T follicular helper cell (primary cell): ENCODE data around the gene ZNF688.

Source experiments
- DNase-seq: peaks from one replicate; pipeline ENCODE4 v3.0.0-alpha.2; 2020; ENCODE audit warnings: low read depth

Gene ZNF688

DNA sequence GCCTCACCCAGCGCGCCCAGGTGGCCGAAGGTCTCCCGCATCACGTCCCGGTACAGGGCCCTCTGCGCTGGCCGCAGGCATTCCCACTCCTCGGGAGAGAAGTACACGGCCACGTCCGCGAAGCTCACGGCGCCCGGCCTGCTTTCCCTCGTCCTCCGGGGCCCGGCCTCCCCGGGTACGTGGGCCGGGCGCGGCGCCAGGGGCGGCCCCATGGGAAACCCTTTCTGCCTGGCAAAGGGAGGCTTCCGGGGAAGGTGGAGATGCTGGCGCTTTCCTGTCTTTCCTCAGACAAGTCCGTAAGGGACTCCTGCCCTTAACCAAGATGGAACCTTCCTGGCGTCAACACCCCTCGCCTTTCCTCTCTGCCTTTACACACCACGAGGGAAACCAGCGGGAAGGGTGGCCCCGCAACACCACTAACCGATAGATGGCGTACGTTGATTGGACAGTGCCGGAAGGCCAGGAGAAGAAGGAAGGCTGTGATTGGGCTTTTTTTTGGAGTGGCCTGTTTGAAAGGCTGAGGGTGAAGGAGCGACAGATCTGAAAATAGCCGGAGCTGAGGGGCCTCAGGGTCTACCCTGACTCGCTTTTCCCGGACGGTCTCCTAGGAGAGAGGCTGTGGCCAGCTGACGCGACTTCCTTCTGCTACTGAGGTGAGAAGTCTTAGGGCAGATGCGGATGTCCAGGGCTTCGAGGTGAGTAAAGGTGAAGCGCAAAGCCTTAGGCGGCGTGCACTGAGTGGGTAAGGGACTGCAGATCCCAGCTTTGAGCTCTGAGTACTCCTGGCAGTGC, 14.1 kb upstream of the ZNF688 start, which contains the start of gene ZNF785:
ZNF785 (minus strand) TSS at position 298 of the 792 bp plus-strand sequence; CDS start at position 212, 86 bp downstream.
- DNase-seq, result peak; percentile 91

GRCh38 chr16:30585022-30585399, 13.5 kb upstream of the ZNF688 start:
- DNase-seq, result no peak

DNA sequence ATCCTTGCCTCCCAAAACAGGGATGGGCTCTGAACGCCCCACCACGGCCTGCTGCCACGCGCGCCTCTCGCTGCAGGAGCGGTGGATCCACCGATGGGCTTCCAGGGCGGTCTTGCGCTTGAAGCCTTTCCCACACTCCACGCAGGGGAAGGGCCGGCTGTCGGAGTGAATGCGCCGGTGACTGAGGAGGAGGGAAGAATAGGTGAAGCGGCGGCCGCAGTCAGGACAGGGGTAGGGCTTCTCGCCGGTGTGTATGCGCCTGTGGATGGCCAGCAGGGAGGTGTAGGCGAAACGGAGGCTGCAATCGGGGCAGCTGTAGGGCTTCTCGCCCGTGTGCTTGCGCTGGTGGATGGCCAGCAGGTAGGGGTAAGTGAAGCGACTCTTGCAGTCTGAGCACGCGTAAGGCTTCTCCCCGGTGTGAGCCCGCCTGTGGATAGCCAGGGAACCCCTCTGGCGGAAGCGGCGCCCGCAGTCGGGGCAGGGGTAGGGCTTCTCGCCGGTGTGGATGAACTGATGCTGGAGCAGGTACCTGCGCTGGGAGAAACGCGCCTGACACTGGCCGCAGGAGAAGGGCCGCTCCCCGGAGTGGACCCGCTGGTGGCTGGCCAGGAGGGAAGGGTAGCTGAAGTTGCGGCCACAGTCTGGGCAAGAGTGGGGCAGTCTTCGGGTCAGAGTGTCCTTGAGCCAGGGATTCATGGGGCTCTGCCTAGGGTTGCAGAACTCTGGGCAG, 11.3 kb upstream of the ZNF688 start:
- no peak for DNase-seq

GRCh38 chr16:30581457-30581856, 9.9 kb upstream of the ZNF688 start:
- DNase-seq, result no peak

DNA sequence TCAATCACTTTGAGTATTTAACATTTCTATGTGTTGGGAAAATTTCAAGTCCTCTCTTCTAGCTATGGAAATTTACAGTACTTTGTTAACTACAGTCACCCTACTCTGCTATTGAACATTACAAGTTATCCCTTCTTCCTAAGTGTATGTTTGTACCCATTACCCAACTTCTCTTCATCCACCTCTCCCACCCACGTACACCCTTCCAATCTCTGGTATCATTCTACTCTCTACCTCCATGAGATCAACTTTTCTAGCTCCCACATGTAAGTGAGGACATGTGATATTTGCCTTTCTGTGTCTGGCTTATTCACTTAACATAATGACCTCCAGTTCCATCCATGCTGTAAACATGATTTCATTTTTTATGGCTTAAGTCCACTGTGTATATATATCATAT, 3.2 kb upstream of the ZNF688 start:
- no peak for DNase-seq

DNA sequence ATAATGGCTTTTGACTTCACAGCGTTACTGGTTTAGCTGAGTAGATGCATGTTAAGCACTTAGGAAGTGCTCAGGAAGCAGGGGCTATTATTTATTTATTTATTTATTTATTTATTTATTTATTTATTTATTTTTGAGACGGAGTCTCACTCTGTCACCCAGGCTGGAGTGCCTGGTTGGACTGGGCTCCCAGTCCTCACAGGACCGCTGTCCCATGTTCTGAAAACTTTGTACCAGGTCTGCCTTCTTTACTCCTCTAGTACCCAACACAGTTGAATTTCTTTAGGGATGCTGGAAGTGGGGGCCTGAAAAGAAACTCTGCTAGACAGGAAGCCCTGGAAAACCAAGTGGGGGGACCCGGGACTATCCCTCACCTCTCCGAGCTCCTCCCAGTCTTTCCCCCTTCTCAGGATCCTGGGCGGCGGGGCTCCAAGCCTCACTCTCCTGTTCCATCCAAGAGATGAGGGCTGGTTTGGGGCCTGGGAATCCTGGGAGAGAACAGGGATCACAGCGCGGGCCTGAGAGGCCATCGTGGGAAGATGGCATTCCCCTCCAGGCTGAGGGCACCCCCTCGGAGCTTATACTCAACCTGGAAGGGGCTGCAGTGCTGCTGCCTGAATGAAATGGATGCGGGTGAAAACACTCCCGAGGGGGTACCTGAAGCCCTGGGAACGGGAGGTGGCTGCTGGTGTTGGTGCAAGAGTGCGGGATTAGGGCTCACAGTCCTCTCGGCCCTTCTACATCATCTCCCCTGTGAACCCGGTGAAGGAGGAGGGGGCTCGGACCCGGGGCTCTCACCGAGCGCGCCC, 674 bp downstream of the ZNF688 start:
- no peak for DNase-seq

- DNase-seq, result no peak
Observed at GRCh38 chr16:30569746-30570635, 1.5 kb downstream of the ZNF688 start.

GRCh38 chr16:30569281-30569680, 2.2 kb downstream of the ZNF688 start:
- DNase-seq, result no peak

DNA sequence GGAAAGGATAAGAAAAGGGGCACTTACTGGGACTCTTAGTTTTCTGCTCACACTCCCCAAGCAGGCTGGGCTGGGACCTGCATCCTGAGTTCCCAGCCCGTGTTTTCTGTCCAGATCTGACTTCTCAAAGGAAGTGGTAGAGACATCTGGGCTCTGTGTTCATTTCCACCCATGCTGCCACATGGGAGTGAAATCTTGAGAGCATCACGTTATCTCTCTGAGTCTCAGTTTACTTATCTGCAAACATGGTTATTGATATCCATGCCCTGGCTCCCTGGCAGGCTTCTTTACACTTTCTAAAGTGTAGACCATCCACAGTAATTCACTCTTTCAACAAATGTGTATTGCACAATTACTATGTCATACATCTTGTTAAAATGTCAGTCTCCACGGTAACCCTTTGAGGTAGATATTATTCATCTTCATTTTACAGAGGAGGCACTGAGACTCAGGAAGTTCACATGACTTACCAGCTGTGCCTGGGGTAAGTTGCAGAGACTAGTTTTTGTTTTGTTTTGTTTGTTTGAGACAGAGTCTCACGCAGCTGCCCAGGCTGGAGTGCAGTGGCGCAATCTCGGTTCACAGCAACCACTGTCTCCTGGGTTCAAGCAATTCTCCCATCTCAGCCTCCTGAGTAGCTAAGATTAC, 3.4 kb downstream of the ZNF688 start:
- DNase-seq, result peak; percentile 37

DNA sequence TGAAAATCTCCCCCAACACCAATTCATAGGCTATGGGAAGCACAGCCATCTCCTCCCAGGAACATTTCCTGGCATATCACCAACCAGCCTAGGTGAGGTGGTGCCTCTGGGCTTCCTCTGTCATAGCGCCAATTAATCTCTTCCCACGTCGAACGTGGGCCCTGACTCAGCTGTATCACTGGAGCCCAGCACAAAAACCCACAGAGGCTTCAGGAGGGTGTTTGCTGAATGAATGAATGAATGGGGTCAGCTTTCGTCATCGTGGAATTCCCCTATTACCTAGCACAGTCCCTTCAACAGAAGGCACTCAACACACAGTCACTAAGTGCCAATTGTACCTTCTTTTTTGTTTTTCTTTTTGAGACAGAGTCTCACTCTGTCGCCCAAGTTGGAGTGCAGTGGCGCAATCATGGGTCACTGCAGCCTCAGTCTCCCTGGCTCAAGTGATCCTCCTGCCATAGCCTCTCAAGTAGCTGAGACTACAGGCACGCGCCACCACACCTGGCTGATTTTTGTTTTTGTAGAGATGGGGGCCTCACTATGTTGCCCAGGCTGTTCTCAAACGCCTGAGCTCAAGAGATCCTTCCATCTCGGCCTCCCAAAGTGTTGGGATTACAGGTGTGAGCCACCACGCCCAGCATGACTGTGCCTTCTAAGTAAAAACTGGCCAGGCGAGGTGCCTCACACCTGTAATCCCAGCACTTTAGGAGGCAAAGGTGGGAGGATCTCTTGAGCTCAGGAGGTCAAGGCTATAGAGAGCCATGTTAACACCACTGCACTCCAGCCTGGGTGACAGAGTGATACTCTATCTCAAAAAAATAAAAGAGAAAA, 4.1 kb downstream of the ZNF688 start:
- DNase-seq, result peak; percentile 53

DNA sequence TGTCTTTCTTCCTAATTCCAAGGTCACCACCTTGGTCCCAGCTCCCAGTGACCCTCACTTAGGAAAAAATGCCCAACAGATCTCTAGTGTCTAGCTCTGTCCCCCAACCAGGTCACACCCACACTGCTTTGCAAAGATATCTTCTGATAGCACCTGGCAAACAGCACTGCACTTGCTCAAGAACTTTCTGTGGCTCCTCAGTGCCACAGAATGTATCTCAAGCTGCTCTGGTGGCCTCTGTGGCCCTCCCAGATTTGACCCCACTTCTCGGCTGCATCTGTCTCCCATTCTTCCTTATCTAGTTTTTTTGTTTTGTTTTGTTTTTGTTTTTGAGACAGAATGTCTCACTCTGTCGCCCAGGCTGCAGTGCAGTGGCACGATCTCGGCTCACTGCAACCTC, 5.0 kb downstream of the ZNF688 start:
- DNase-seq, result no peak

- no peak for DNase-seq
Observed at GRCh38 chr16:30565984-30566383, 5.5 kb downstream of the ZNF688 start.

DNA sequence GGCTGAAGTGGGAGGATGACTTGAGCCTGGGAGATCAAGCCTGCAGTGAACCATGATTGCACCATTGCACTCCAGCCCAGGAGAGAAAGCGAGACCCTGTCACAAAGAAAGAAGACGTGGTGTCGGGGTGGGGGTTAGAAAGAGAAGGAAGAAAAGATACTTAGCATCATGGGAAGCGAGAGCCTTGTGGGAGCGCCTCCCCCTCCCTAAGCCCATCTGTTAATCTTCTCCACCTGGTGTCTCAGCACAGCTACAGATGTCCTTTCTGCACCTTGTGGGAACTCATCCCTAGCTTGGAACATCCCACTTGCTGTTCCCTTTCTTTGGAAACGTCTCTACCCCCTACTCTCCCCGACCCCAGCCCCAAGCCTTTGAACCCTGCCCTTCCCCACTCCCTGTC, 6.0 kb downstream of the ZNF688 start:
- DNase-seq, result no peak

DNA sequence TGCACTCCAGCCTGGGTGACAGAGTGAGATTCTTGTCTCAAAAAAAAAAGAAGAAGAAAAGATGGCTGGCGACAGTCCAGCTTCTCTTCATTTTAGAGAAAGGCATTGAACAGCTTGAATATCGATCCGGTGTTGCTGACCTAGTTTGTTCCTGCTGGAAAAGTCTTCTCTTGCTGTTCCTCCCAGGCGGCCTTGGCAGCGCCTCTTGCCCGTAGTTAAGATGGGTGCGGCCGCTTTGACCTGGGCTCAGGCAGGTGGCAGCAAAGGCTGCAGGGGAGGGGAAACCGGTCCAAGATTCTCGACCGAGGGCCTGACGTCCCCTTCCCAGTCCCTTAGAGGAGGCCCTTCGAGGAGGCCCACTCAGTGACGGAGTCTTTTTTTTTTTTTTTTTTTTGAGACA, 9.5 kb downstream of the ZNF688 start:
- no peak for DNase-seq

GRCh38 chr16:30561089-30561816, 10.3 kb downstream of the ZNF688 start:
- no peak for DNase-seq

GRCh38 chr16:30559690-30560089, 11.8 kb downstream of the ZNF688 start:
- no peak for DNase-seq

- no peak for DNase-seq
Observed at GRCh38 chr16:30558789-30559377, 12.6 kb downstream of the ZNF688 start.

GRCh38 chr16:30557957-30558788, 13.3 kb downstream of the ZNF688 start, which contains the start of gene ZNF764:
TSS of gene ZNF764 (minus strand) at chr16:30558374. CDS start at chr16:30558182, 192 bp downstream.
- peak; percentile 93 for DNase-seq
